HG03442 (cell line): ENCODE results near the gene CC2D2B.
"Not testable (repeated sequence)": the region's sequence is repeated elsewhere in the genome, so short reads cannot be mapped to it uniquely, and the experiment has no call there.

Experiments used
- ATAC-seq: cut with Tn5 transposase; IDR thresholded peaks from one replicate; pipeline ENCODE4 v1.9.1; 2021; ENCODE audit warnings: mild to moderate bottlenecking, moderate library complexity; ENCODE audit not compliant: unreplicated experiment

CC2D2B gene

GRCh38 chr10:96014473-96015102 lies 106.8 kb downstream of the CC2D2B start:
- ATAC-seq = no peak

DNA sequence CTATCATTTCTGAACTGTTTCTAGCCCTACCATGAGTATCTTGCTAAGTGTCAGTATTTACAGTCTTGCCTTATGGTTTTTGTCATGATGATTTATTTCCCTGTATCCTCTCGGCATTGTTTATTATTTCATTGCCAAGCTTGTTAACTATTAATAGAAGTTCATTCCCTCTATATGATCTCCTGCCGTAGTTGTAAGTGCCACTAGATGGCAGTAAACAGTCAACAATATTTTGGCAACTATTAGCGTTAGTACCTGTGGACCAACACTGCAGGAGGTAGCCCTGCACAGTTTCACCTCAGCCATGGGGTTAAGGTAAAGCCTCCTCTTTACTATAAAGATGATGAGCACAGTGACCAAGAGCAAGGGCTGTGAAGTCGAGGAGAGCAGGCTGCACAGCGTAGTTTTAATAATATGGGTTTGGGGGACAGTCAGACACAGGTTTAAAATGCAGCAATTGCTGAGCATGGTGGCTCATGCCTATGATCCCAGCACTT lies 109.5 kb downstream of the CC2D2B start:
- peak; percentile 72 for ATAC-seq

- ATAC-seq = no peak
Measured at GRCh38 chr10:96021332-96021731, 113.6 kb downstream of the CC2D2B start.

DNA sequence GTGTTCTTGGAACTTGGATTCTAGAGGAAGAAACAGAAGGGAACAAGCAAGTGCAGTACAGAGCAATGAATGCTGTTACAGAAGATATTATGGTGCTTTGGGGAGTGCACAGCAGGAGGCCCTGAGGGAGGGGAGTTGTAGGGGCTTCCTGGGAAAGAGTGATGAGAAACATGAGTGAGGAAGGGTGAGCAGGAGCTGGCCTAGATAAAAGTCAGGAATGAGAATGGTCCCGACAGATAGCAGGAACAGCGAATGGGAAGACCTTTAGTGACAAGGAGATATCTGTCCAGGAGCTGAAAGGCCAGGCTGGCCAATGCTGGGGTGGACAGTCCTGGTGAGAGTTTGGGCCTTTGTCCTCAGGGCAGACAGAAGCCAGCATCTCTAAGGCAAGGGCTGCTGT lies 115.0 kb downstream of the CC2D2B start:
- ATAC-seq = no peak

GRCh38 chr10:96023168-96023567 lies 115.4 kb downstream of the CC2D2B start:
- ATAC-seq = no peak

DNA sequence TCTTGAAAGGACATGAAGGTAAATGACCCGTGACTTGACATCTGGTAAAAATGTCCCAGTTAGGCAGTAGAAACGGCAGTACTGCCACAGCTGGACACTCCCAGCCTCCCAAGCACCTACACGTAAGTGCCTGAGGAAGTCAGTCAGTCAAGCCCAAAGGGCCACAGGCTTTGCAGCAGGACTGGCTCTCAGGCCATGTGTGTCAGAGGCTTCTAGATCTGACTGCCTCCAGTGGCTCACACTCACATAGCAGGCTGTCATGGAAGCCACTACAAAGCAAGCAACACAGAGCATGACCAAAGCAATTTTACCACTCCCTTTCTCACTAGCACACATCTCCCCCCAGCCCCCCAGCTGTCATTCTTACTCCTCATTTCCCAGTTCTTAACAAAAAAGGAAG lies 117.8 kb downstream of the CC2D2B start:
- ATAC-seq = peak; percentile 68

GRCh38 chr10:96034625-96035024 lies 126.8 kb downstream of the CC2D2B start:
- no peak for ATAC-seq

GRCh38 chr10:96038476-96039387 lies 131.0 kb downstream of the CC2D2B start:
- ATAC-seq = no peak

GRCh38 chr10:96041146-96041545 lies 133.4 kb downstream of the CC2D2B start:
- no peak for ATAC-seq

GRCh38 chr10:96043033-96043892 lies 135.5 kb downstream of the CC2D2B start, which contains the start of gene CCNJ:
TSS of gene CCNJ (plus strand) at chr10:96043583. CDS start at chr10:96044394, 811 bp downstream.
- ATAC-seq = peak; percentile 79

- peak; percentile 32 for ATAC-seq
Measured at GRCh38 chr10:96043893-96044715, 136.3 kb downstream of the CC2D2B start.

- no peak for ATAC-seq
Measured at GRCh38 chr10:96044736-96045135, 137.0 kb downstream of the CC2D2B start.

GRCh38 chr10:96046546-96046945 lies 138.8 kb downstream of the CC2D2B start:
- ATAC-seq = no peak

DNA sequence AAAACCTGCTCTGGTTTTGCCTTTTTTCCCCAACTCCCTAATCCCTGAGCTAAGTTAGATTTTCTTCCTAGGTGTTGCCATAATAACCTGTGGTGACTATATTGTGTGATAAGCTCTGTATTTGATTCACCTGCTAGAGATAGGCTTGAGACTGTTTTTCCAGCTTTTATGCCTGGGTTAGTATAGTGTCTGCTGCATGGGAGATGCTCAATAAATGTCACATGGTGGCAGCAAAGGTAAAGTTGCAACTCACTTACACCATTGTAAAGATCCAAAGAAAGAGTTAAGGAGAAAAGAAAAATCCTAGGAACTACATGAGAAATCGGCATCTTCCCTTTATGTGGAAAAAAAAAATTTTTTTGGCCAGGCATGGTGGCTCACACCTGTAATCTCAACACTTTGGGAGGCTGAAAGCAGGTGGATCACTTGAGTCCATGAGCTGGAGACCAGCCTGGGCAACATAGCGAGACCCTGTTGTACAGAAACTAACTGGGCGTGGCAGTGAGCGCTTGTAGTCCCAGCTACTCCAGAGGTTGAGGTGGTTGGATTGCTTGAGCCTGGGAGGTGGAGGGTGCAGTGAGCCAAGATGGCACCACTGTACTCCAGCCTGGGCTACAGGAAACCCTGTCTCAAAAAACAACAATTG lies 139.4 kb downstream of the CC2D2B start:
- ATAC-seq = no peak

- not testable (repeated sequence) for ATAC-seq
Measured at GRCh38 chr10:96047925-96048324, 140.2 kb downstream of the CC2D2B start.

GRCh38 chr10:96049340-96049739 lies 141.6 kb downstream of the CC2D2B start:
- no peak for ATAC-seq

DNA sequence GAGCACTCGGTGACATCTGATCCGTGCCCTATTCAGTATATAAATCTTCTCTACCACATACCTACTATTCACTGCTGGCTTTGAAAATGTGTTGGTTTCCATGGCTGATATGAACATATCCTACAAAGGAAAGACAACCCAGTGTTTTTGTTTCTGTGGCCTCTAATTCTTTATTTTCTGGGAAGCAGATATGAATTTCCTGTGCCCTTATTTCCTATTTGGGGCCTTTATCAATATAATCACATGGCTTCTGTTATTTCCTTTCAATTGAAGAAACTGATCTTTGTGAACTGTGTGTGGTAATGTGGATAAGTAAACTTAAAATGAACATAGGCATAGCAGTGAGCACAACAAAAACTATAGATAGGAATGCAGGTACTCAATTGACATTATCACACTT lies 146.2 kb downstream of the CC2D2B start:
- no peak for ATAC-seq

DNA sequence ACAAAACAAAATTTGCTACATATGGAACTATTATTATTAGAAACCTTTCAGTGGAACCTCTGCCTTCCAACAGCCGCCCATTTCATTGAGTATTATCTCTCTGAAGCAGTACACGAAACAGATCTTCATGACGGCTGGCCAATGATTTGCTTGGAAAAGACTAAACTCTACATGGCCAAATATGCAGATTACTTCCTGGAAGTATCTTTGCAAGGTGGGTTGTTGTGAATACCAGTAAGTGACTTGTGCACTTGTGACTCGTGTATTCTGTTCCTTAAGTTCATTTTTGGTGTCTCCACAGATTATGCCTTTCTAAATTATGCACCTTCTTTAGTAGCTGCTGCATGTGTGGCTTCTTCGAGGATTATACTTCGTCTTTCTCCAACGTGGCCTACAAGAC lies 149.0 kb downstream of the CC2D2B start:
- no peak for ATAC-seq

- no peak for ATAC-seq
Measured at GRCh38 chr10:96061232-96061631, 153.5 kb downstream of the CC2D2B start.

- ATAC-seq = no peak
Measured at GRCh38 chr10:96072674-96073073, 164.9 kb downstream of the CC2D2B start.
